ENCODE results near the gene UBR4.

Gene UBR4

GRCh38 chr1:19057784-19058475, 152.1 kb downstream of the UBR4 start:
- DNase-seq (ENCODE audit: low read depth in 2 of 3, low spot score in 2 of 3): no peak

GRCh38 chr1:19057182-19057779, 152.8 kb downstream of the UBR4 start:
- no peak for DNase-seq (ENCODE audit: low read depth in 2 of 3, low spot score in 2 of 3)

DNA sequence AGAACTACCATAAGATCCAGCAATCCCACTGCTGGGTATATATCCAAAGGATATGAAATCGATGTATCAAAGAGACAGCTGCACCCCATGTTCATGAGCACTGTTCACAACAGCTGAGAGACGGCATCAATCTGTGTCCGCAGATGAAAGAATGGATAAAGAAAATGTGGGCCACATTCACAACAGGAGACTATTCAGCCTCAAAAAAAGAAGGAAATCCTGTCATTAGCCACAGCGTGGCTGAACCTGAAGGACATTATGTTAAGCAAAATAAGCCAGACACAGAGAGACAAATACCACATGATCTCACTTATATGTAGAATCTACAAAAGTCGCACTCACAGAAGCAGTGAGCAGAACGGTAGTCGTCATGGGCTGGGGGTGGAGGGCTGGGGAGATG, 154.4 kb downstream of the UBR4 start:
- no peak for DNase-seq (ENCODE audit: low read depth in 2 of 3, low spot score in 2 of 3)

GRCh38 chr1:19055001-19055400, 155.1 kb downstream of the UBR4 start:
- DNase-seq (ENCODE audit: low read depth in 2 of 3, low spot score in 2 of 3): no peak

DNA sequence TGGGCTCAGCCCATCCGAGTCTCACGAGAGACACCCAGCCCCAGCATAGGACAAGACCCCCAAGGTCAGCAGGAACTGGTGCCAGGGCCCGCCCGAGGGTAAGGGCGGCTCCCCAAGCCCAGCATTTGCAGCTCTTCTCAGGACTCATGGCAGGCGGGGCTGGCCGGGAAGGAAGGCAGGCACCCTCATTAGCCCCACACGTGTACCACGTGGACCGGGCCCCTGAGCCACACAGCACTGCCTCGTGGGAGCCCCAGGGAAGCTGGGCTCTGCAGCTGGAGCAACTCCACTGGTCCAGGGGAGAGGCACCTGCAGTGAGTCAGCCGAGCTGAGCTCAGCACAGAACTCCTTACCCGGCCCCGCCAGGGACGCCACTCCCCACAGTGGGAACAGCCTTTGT, 155.8 kb downstream of the UBR4 start:
- no peak for DNase-seq (ENCODE audit: low read depth in 2 of 3, low spot score in 2 of 3)

DNA sequence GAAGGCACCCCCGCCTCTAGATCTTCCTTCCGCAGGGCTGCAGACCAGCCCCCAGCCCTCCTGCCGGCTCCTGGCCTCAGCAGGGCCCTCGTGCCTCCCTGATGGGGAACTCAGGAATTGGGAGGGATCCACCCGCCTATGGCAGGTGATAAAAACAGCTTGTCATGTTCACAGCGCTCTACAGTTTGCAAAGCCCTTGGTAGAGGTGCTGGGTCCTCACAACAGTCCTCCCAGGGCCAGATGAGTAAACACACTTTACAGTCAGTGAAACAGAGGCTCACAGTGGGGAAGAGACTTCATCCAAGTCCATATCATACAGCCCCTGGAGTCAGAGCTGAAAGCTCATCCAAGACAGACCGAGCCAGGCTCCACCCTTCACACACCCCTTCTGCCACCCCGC, 156.6 kb downstream of the UBR4 start:
- no peak for DNase-seq (ENCODE audit: low read depth in 2 of 3, low spot score in 2 of 3)

- no peak for DNase-seq (ENCODE audit: low read depth in 2 of 3, low spot score in 2 of 3)
These were observed 160.3 kb downstream of the UBR4 start for GRCh38 chr1:19049798-19050197.

DNA sequence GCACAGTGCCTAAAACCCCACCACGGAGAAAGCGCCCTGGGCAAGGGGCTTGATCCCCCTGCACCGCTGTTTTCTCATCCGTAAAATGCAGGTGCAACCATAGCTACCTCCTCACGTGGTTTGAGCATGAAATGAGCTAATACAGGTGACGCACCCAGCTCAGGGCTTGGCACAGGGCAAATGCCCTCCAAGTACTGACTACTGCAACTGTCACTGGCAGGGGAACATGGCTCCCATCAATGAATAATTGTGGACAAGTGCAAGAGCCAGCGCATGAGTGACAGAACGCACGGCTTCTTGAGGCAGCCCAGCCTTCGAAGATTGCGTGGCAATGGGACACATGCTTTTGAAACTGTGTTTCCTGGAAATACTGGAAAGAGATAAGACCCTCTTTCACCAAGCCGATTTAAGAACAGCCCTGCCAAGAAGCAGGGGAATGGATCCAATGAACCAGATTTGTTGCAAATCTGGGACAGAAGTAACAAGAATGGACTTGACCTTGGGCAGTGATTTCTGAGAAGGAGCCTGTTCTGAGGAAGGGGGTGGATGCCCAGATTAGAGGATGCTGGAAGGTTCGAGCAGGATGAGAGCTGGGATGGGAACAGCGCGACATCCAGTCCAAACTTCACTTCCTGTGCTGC, 160.8 kb downstream of the UBR4 start:
- DNase-seq (ENCODE audit: low read depth in 2 of 3, low spot score in 2 of 3): no peak

GRCh38 chr1:19046972-19047731, 162.9 kb downstream of the UBR4 start:
- no peak for DNase-seq (ENCODE audit: low read depth in 2 of 3, low spot score in 2 of 3)

DNA sequence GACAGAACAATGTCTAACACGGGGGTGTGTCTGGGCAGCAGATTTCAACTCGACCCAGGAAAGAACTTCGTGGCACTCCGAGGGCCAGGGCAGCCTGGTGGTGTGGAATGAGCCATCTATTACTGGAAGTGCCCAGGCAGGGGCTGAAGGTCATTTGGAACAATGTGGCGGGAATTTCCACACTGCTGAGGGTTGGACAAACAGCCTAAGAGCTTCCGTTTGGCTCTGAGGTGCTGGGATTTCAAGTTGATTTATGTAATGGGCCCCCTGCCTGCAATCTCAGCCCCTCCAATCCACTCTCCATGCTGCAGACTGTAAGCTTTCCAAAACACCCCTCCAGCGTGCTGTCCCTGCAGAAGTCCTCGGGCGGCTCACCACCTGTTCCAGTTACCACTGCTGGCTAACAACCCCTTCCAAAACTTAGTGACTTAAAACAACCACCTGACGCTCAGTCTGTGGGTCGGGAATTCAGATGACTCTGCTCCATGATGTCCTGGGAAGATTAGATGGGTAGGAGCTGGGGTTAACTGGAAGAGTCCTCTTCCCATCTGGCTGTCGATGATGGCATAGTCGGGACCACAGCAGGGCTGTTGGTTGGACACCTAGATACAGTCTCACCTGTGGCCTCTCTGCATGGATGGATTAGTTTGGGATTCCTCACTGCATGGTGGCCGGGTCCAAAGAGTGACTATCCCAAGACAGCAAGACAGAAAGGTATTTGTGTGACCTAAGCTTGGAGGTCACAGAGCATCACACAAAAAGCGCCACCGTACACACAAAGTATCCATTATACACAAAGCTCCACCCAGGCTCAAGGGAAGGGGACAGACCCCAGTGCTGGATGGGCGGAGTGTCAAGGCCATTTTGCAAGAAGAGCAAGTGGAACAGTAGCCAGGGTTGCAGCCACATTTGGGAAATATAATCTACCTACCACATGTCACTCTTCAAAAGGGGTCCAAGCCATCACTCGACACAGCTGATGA, 163.9 kb downstream of the UBR4 start:
- no peak for DNase-seq (ENCODE audit: low read depth in 2 of 3, low spot score in 2 of 3)

- DNase-seq (ENCODE audit: low read depth in 2 of 3, low spot score in 2 of 3): no peak
These were observed 164.9 kb downstream of the UBR4 start for GRCh38 chr1:19044975-19045831.

- DNase-seq (ENCODE audit: low read depth in 2 of 3, low spot score in 2 of 3): no peak
These were observed 165.6 kb downstream of the UBR4 start for GRCh38 chr1:19044471-19044870.

DNA sequence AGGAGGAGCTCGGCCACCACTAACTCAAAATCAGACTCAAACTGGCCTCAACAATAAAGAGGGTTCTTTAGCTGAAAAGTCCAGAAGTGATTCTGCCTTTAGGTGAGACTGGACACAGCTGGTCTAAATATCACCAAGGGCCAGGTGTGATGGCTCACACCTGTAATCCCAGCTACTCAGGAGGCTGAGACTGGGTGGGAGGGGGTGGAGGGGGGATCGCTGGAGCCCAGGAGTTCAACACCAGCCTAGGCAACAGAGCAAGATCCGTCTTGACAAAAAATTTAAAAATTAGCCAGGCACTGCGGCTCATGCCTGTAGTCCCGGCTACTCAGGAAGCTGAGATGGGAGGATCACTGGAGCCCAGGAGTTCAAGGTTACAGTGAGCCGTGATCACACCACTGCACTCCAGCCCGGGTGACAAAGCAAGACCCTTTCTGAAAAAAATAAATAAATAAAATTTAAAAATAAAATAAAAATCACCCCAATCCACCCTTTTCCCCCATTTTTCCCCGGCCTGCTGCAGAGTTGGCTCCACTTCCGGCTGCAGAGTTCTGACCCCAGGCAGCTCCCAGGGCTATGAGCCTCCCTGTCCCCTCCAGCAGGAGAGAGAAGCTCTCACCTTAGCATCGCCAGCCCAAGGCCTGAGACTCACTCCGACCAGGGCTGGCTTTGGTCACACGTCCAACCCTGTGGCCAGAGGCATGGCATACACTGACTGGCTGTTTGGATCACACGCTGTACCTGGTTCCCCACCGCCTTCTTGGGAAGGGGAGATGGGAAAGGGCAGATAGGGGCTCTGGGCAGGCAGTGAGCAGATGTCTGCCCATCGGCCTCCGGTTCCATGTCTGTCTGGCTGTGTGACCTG, 166.3 kb downstream of the UBR4 start:
- DNase-seq (ENCODE audit: low read depth in 2 of 3, low spot score in 2 of 3): no peak

DNA sequence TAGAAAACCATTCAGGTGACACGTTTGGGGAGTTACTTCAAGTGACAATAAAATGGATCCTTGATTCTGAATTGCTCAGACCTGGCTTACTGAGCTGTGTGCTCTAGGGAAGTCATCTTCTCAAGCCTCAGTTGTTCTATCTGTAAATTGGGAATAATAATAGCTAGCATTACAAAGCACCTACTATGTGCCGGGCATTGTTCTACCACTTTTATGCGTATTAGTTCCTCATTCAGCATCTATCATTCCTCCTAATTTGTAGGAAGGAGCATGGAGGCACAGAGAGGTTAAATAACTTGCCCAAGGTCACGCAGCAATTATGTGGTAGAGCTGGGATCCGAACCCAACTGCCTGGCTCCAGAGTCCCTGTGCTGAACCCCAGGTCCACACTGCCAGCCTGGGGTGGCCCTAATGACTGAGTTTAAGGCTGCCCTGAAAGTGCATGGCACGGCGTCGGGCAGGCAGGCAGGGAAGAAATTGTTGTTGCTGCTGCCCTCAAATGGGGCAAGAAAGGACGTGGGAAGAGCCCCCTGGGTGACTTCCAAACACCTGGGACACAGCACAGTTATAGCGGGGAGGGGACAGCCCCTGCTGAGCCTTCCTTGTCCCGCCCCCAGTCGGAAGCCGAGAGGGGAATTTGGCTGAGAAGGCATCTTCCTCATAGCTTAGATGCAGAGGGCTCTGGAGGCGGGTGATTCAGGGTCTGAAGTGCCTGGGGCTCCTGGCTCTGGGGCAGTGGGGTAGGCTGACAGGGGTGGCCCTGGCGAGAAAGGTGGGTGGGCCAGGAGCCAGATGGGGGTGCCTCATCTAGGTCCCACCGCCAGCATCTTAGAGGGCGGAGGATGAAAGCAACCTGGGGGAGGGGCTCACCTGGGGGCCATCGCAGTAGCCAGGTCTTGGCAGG, 167.1 kb downstream of the UBR4 start:
- no peak for DNase-seq (ENCODE audit: low read depth in 2 of 3, low spot score in 2 of 3)

DNA sequence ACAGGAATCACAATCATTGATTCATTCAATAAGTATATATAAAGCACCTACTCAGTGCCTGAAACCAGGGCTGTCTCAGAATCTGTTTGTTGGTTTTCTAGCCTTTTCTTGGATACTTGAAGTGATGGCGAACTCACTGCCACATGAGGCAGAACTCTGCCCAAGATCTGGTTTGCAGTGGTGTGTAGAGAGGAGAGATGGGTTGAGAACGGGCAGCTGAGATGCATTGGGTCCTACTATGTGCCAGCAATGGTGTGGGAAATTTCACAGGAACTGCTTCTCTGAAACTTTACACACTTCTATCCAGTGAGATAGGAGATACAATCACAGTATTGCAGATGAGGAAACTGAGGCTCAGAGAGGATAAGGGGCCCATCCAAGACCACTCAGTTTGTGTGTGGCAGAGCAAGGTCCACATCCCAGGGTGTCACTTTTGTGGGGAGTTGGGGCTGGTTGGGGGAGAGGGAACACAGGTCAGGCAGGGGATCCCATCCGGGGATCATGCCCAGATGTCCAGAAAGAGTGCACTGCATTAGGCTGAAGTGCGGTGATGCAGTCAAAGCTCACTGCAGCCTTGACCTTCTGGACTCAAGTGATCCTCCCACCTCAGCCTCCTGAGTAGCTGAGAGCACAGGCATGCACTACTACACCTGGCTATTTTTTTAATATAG, 169.9 kb downstream of the UBR4 start:
- no peak for DNase-seq (ENCODE audit: low read depth in 2 of 3, low spot score in 2 of 3)

- DNase-seq (ENCODE audit: low read depth in 2 of 3, low spot score in 2 of 3): no peak
These were observed 171.3 kb downstream of the UBR4 start for GRCh38 chr1:19038732-19039131.

- DNase-seq (ENCODE audit: low read depth in 2 of 3, low spot score in 2 of 3): no peak
These were observed 172.0 kb downstream of the UBR4 start for GRCh38 chr1:19038096-19038495.

Data from activated CD8-positive, alpha-beta memory T cell treated with anti-CD3 and anti-CD28 coated beads for 48 hours (primary cell).